Loucy (cell line): ENCODE data around the gene GXYLT2.

ENCODE experiments used
- H2AFZ ChIP-seq: fragments of 200-600 bp; sonication (generic); 2 replicates; pipeline ENCODE4 v1.6.0; 2016; ENCODE audit warnings: antibody characterized with exemption, mild to moderate bottlenecking, low read length, moderate library complexity
- H3F3A ChIP-seq: fragments of 200-600 bp; 2 replicates; pipeline ENCODE4 v1.6.0; 2016; ENCODE audit warnings: antibody characterized with exemption, low read depth, mild to moderate bottlenecking
- H3K27me3 ChIP-seq: fragments of 200-600 bp; sonication (generic); 2 replicates; pipeline ENCODE4 v1.6.1; 2014; ENCODE audit warnings: low read length, mild to moderate bottlenecking; ENCODE audit not compliant: insufficient read depth, poor library complexity, severe bottlenecking
- H3K36me3 ChIP-seq: fragments of 200-600 bp; sonication (generic); 2 replicates; pipeline ENCODE4 v1.6.1; 2016; ENCODE audit warnings: low read length; ENCODE audit not compliant: insufficient read depth
- H3K4me1 ChIP-seq: fragments of 200-600 bp; sonication (generic); 2 replicates; pipeline ENCODE4 v1.5.1; 2014; ENCODE audit warnings: low read length, mild to moderate bottlenecking; ENCODE audit not compliant: insufficient read depth, poor library complexity, severe bottlenecking
- H3K4me2 ChIP-seq: fragments of 200-600 bp; sonication (generic); 2 replicates; pipeline ENCODE4 v1.6.0; 2014; ENCODE audit warnings: antibody characterized with exemption, low read length, low read depth, mild to moderate bottlenecking; ENCODE audit not compliant: poor library complexity, severe bottlenecking
- H3K4me3 ChIP-seq: fragments of 200-600 bp; sonication (generic); 2 replicates; pipeline ENCODE4 v1.5.1; 2014; ENCODE audit warnings: low read length, mild to moderate bottlenecking, mixed read lengths; ENCODE audit not compliant: poor library complexity, severe bottlenecking
- H3K79me2 ChIP-seq: fragments of 200-600 bp; sonication (generic); 2 replicates; pipeline ENCODE4 v1.6.1; 2014; ENCODE audit warnings: low read length; ENCODE audit not compliant: insufficient read depth
- H3K9ac ChIP-seq: fragments of 200-600 bp; sonication (generic); 2 replicates; pipeline ENCODE4 v1.6.0; 2014; ENCODE audit warnings: mild to moderate bottlenecking, low read depth, low read length, moderate library complexity; ENCODE audit not compliant: poor library complexity, severe bottlenecking
- H3K9me2 ChIP-seq: fragments of 200-600 bp; sonication (generic); replicated peaks from 2 replicates; pipeline ENCODE4 v1.6.1; 2016; ENCODE audit warnings: low read depth, low read length, mixed read lengths
- H3K9me3 ChIP-seq: fragments of 200-600 bp; sonication (generic); 2 replicates; pipeline ENCODE4 v1.6.1; 2014; ENCODE audit warnings: mild to moderate bottlenecking, antibody characterized with exemption, low read length, low read depth; ENCODE audit not compliant: insufficient read depth
- H4K20me1 ChIP-seq: fragments of 200-600 bp; sonication (generic); 2 replicates; pipeline ENCODE4 v1.6.0; 2014; ENCODE audit warnings: antibody characterized with exemption, low read length, mild to moderate bottlenecking; ENCODE audit not compliant: insufficient read depth, poor library complexity, severe bottlenecking
- EZH2phosphoT487 ChIP-seq: fragments of 200-600 bp; IDR thresholded peaks from 2 replicates; pipeline ENCODE4 v1.6.1; 2018; ENCODE audit warnings: antibody characterized with exemption, mild to moderate bottlenecking, moderate library complexity, borderline replicate concordance
- TF ChIP-seq, protein P1 (sequence below): fragments of 200-600 bp; sonication (generic); conservative IDR thresholded peaks from 2 replicates; pipeline ENCODE4 v1.5.1; 2014; ENCODE audit warnings: mild to moderate bottlenecking, antibody characterized with exemption, low read length

GXYLT2 gene

GRCh38 chr3:72974956-72975355 lies 87.1 kb downstream of the GXYLT2 start:
- H3K9ac ChIP-seq, result no peak overlapping the region
- no peaks in the 10 kb centered on the region for H3K79me2 ChIP-seq
- H3F3A ChIP-seq, result no peaks in the 10 kb centered on the region
- TF ChIP-seq, protein P1, sequence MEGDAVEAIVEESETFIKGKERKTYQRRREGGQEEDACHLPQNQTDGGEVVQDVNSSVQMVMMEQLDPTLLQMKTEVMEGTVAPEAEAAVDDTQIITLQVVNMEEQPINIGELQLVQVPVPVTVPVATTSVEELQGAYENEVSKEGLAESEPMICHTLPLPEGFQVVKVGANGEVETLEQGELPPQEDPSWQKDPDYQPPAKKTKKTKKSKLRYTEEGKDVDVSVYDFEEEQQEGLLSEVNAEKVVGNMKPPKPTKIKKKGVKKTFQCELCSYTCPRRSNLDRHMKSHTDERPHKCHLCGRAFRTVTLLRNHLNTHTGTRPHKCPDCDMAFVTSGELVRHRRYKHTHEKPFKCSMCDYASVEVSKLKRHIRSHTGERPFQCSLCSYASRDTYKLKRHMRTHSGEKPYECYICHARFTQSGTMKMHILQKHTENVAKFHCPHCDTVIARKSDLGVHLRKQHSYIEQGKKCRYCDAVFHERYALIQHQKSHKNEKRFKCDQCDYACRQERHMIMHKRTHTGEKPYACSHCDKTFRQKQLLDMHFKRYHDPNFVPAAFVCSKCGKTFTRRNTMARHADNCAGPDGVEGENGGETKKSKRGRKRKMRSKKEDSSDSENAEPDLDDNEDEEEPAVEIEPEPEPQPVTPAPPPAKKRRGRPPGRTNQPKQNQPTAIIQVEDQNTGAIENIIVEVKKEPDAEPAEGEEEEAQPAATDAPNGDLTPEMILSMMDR, result no peak
- TF ChIP-seq EZH2phosphoT487, result no peak
- H3K9me3 ChIP-seq, result no peaks in the 10 kb centered on the region
- H3K9me2 ChIP-seq, result no peaks in the 10 kb centered on the region
- H3K4me1 ChIP-seq, result no peaks in the 10 kb centered on the region
- H3K27me3 ChIP-seq, result no peaks in the 10 kb centered on the region
- no peak overlapping the region for H2AFZ ChIP-seq
- no peaks in the 10 kb centered on the region for H4K20me1 ChIP-seq
- no peak overlapping the region for H3K4me3 ChIP-seq
- H3K4me2 ChIP-seq, result no peak overlapping the region
- H3K36me3 ChIP-seq, result no peaks in the 10 kb centered on the region

- H3K79me2 ChIP-seq, result no peaks in the 10 kb centered on the region
- H3K9ac ChIP-seq, result no peak overlapping the region
- H3K9me3 ChIP-seq, result no peaks in the 10 kb centered on the region
- no peaks in the 10 kb centered on the region for H3K27me3 ChIP-seq
- no peak overlapping the region for H3K4me2 ChIP-seq
- H3K4me3 ChIP-seq, result no peak overlapping the region
- TF ChIP-seq, protein P1, result no peak
- TF ChIP-seq EZH2phosphoT487, result no peak
- H4K20me1 ChIP-seq, result no peaks in the 10 kb centered on the region
- no peaks in the 10 kb centered on the region for H3K36me3 ChIP-seq
- H2AFZ ChIP-seq, result no peak overlapping the region
- no peaks in the 10 kb centered on the region for H3K9me2 ChIP-seq
- no peaks in the 10 kb centered on the region for H3K4me1 ChIP-seq
- no peaks in the 10 kb centered on the region for H3F3A ChIP-seq
These were observed 88.5 kb downstream of the GXYLT2 start for GRCh38 chr3:72976281-72976741.

- Histone ChIP-seq H3K4me3 (no peak overlapping the region), H3K36me3 (no peaks in the 10 kb centered on the region)
These were observed 89.4 kb downstream of the GXYLT2 start for GRCh38 chr3:72977060-72977808.

More at GRCh38 chr3:72977060-72977808, 89.4 kb downstream of the GXYLT2 start:
- Histone ChIP-seq H3K79me2 (no peaks in the 10 kb centered on the region), H3K4me1 (no peaks in the 10 kb centered on the region), H3K9me2 (no peaks in the 10 kb centered on the region), H3K9me3 (no peaks in the 10 kb centered on the region), H4K20me1 (no peaks in the 10 kb centered on the region), H3K9ac (no peak overlapping the region), H2AFZ (no peak overlapping the region), H3K4me2 (no peak overlapping the region), H3F3A (no peaks in the 10 kb centered on the region), H3K27me3 (no peaks in the 10 kb centered on the region)
- TF ChIP-seq, protein P1, result peak; percentile 51
- no peak for TF ChIP-seq EZH2phosphoT487
